IPS-18c (cell line): ENCODE data around the gene GLUL.
A peak's percentile ranks its signal among the peaks of the same experiment; 100 is the strongest.

Source experiments
- H3K4me3 ChIP-seq: 2 replicates; pipeline ENCODE4 v1.7.0; 2013; ENCODE audit warnings: low read depth, mild to moderate bottlenecking, low read length, moderate library complexity; ENCODE audit not compliant: insufficient read depth
- H3K9me3 ChIP-seq: one replicate; pipeline ENCODE4 v1.6.1; 2013; ENCODE audit warnings: mild to moderate bottlenecking, low read length, moderate library complexity; ENCODE audit not compliant: control insufficient read depth, insufficient read depth

Gene GLUL

GRCh38 chr1:182391362-182392049 is at the start of gene GLUL:
GLUL (minus strand) TSS chr1:182391790; CDS start chr1:182388737, 3,053 bp downstream.
- H3K4me3 ChIP-seq, result peak within 1 kb of the TSS; percentile 88
- H3K9me3 ChIP-seq, result no peaks in the 10 kb centered on the region

- H3K9me3 ChIP-seq, result peaks cover 5% of the 10 kb centered on the region
- H3K4me3 ChIP-seq, result no peak overlapping the region
Observed at GRCh38 chr1:182438326-182438725, 46.7 kb upstream of the GLUL start.

GRCh38 chr1:182433580-182433979 is 42.0 kb upstream of the GLUL start:
- H3K4me3 ChIP-seq, result no peak overlapping the region

GRCh38 chr1:182431278-182431677 is 39.7 kb upstream of the GLUL start:
- Histone ChIP-seq H3K9me3 (no peaks in the 10 kb centered on the region), H3K4me3 (no peak overlapping the region)

More at GRCh38 chr1:182433580-182433979, 42.0 kb upstream of the GLUL start:
- peaks cover 3% of the 10 kb centered on the region for H3K9me3 ChIP-seq

- Histone ChIP-seq H3K9me3 (no peaks in the 10 kb centered on the region), H3K4me3 (no peak overlapping the region)
Observed at GRCh38 chr1:182430263-182431068, 38.9 kb upstream of the GLUL start.

- H3K4me3 ChIP-seq, result no peak overlapping the region
- H3K9me3 ChIP-seq, result no peaks in the 10 kb centered on the region
Observed at GRCh38 chr1:182428043-182428442, 36.5 kb upstream of the GLUL start.

- Histone ChIP-seq H3K4me3 (no peak overlapping the region), H3K9me3 (no peaks in the 10 kb centered on the region)
Observed at GRCh38 chr1:182426442-182427430, 35.1 kb upstream of the GLUL start.

GRCh38 chr1:182415789-182416188 is 24.2 kb upstream of the GLUL start:
- Histone ChIP-seq H3K9me3 (no peaks in the 10 kb centered on the region), H3K4me3 (no peak overlapping the region)

GRCh38 chr1:182413969-182414368 is 22.4 kb upstream of the GLUL start:
- H3K4me3 ChIP-seq, result no peak overlapping the region
- no peaks in the 10 kb centered on the region for H3K9me3 ChIP-seq

- H3K9me3 ChIP-seq, result no peaks in the 10 kb centered on the region
- H3K4me3 ChIP-seq, result no peak overlapping the region
Observed at GRCh38 chr1:182413486-182413885, 21.9 kb upstream of the GLUL start.

- no peaks in the 10 kb centered on the region for H3K9me3 ChIP-seq
- H3K4me3 ChIP-seq, result no peak overlapping the region
Observed at GRCh38 chr1:182410620-182411273, 19.2 kb upstream of the GLUL start.

- no peaks in the 10 kb centered on the region for H3K9me3 ChIP-seq
- H3K4me3 ChIP-seq, result no peak overlapping the region
Observed at GRCh38 chr1:182410138-182410537, 18.5 kb upstream of the GLUL start.

- no peak overlapping the region for H3K4me3 ChIP-seq
- no peaks in the 10 kb centered on the region for H3K9me3 ChIP-seq
Observed at GRCh38 chr1:182408435-182409075, 17.0 kb upstream of the GLUL start.

GRCh38 chr1:182407724-182408123 is 16.1 kb upstream of the GLUL start:
- no peak overlapping the region for H3K4me3 ChIP-seq
- H3K9me3 ChIP-seq, result no peaks in the 10 kb centered on the region

- H3K9me3 ChIP-seq, result no peaks in the 10 kb centered on the region
- H3K4me3 ChIP-seq, result no peak overlapping the region
Observed at GRCh38 chr1:182406012-182406411, 14.4 kb upstream of the GLUL start.

GRCh38 chr1:182405578-182405977 is 14.0 kb upstream of the GLUL start:
- no peaks in the 10 kb centered on the region for H3K9me3 ChIP-seq
- no peak overlapping the region for H3K4me3 ChIP-seq
